ENCODE measurements around the gene TCFL5.
"Not testable (repeated sequence)": the region's sequence is repeated elsewhere in the genome, so short reads cannot be mapped to it uniquely, and the experiment has no call there.

The TCFL5 gene

GRCh38 chr20:62880147-62880934 is 18.7 kb upstream of the TCFL5 start:
- DNase-seq (ENCODE audit: low read depth in 2 of 2), result no peak

GRCh38 chr20:62879275-62880146 is 17.9 kb upstream of the TCFL5 start:
- no peak for DNase-seq (ENCODE audit: low read depth in 2 of 2)

- no peak for DNase-seq (ENCODE audit: low read depth in 2 of 2)
Observed at GRCh38 chr20:62878244-62879038, 16.8 kb upstream of the TCFL5 start.

- no peak for DNase-seq (ENCODE audit: low read depth in 2 of 2)
Observed at GRCh38 chr20:62876902-62877816, 15.5 kb upstream of the TCFL5 start.

- DNase-seq (ENCODE audit: low read depth in 2 of 2), result no peak
Observed at GRCh38 chr20:62876501-62876901, 14.9 kb upstream of the TCFL5 start.

- no peak for DNase-seq (ENCODE audit: low read depth in 2 of 2)
Observed at GRCh38 chr20:62875419-62876361, 14.1 kb upstream of the TCFL5 start.

GRCh38 chr20:62874964-62875344 is 13.3 kb upstream of the TCFL5 start:
- DNase-seq (ENCODE audit: low read depth in 2 of 2), result no peak

- not testable (repeated sequence) for DNase-seq (ENCODE audit: low read depth in 2 of 2)
Observed at GRCh38 chr20:62873681-62874031, 12.0 kb upstream of the TCFL5 start.

- DNase-seq (ENCODE audit: low read depth in 2 of 2), result no peak
Observed at GRCh38 chr20:62873280-62873679, 11.7 kb upstream of the TCFL5 start.

GRCh38 chr20:62872862-62873261 is 11.2 kb upstream of the TCFL5 start:
- no peak for DNase-seq (ENCODE audit: low read depth in 2 of 2)

- DNase-seq (ENCODE audit: low read depth in 2 of 2), result no peak
Observed at GRCh38 chr20:62872184-62872847, 10.7 kb upstream of the TCFL5 start.

GRCh38 chr20:62864207-62864606 is 2.6 kb upstream of the TCFL5 start:
- DNase-seq (ENCODE audit: low read depth in 2 of 2), result no peak

GRCh38 chr20:62860924-62861691 is 514 bp downstream of the TCFL5 start:
- DNase-seq (ENCODE audit: low read depth in 2 of 2), result no peak

- DNase-seq (ENCODE audit: low read depth in 2 of 2), result no peak
Observed at GRCh38 chr20:62860391-62860923, 1.2 kb downstream of the TCFL5 start.

GRCh38 chr20:62859721-62860120 is 1.9 kb downstream of the TCFL5 start:
- no peak for DNase-seq (ENCODE audit: low read depth in 2 of 2)

GRCh38 chr20:62858058-62858830 is 3.4 kb downstream of the TCFL5 start:
- DNase-seq (ENCODE audit: low read depth in 2 of 2), result no peak

- DNase-seq (ENCODE audit: low read depth in 2 of 2), result no peak
Observed at GRCh38 chr20:62856931-62857619, 4.5 kb downstream of the TCFL5 start.

All from stimulated activated CD4-positive, alpha-beta T cell treated with anti-CD3 and anti-CD28 coated beads, Interleukin-15, amount 100 ng/mL, for 48 hours (primary cell).